BJ (cell line): ENCODE results near the gene CLEC3A. TPM values are rescaled to one million over a fixed set of nuclear protein-coding genes. Genes with fewer than 3 reads are reported as not detected.

ENCODE experiments used
- CTCF ChIA-PET: fragments of 350-600 bp; formaldehyde crosslinking; extraction: SDS; loops from one replicate; lab custom pipeline; 2021; ENCODE audit warnings: antibody characterized with exemption, inconsistent platforms; lab: Yijun Ruan, JAX
- POLR2A ChIA-PET: fragments of 300-600 bp; sonication (Branson Sonifier 250); formaldehyde crosslinking; extraction: SDS; loops from one replicate; lab custom pipeline; 2021; ENCODE audit warnings: antibody characterized with exemption; lab: Charles Lee
- DNase-seq: peaks from one replicate; pipeline ENCODE4 v3.0.0-alpha.2; 2011; ENCODE audit warnings: low read depth
- H3K27me3 ChIP-seq: 2 replicates; pipeline ENCODE4 v1.6.0; 2011; ENCODE audit warnings: low read length; ENCODE audit not compliant: control insufficient read depth, insufficient read depth
- H3K36me3 ChIP-seq: 2 replicates; pipeline ENCODE4 v1.5.1; 2011; ENCODE audit warnings: low read length; ENCODE audit not compliant: control insufficient read depth, insufficient read depth
- H3K4me3 ChIP-seq: 2 replicates; pipeline ENCODE4 v1.5.1; 2011; ENCODE audit warnings: low read depth, mild to moderate bottlenecking, control low read depth, low read length
- polyA plus RNA-seq: library from polyadenylated mRNA; depleted of rRNA; stranded (reverse); fragments of >200 nt; gene quantifications from 2 replicates; pipeline ENCODE4 v1.2.3, GENCODE V29; 2011
- TF ChIP-seq, protein P1 (sequence below): IDR thresholded peaks from 2 replicates; pipeline ENCODE4 v1.5.1; 2011; ENCODE audit warnings: low read depth, mild to moderate bottlenecking, control low read depth, inconsistent platforms, low read length, moderate library complexity; ENCODE audit not compliant: insufficient read depth

CLEC3A gene
- polyA plus RNA-seq, 1 experiment = not detected

DNA sequence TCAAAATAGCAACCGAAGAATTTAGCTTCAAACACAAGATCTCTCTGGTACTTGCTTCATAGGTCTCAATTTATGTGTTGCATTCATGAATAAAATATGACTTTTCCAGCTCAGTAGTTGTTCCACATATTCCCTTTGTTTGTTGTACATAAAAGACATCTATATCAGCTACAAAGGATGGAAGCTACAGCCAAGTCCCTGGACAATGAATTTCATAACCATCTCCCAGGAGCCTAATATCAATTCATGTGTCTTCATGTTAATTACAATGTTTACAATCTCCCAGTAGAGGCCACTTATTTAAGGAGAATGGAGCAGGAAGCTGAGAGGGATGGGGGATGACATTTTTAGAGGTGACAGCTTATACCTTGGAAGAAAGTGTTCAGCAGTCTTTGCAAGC, 3.3 kb downstream of the CLEC3A start:
- TF ChIP-seq, protein P1, sequence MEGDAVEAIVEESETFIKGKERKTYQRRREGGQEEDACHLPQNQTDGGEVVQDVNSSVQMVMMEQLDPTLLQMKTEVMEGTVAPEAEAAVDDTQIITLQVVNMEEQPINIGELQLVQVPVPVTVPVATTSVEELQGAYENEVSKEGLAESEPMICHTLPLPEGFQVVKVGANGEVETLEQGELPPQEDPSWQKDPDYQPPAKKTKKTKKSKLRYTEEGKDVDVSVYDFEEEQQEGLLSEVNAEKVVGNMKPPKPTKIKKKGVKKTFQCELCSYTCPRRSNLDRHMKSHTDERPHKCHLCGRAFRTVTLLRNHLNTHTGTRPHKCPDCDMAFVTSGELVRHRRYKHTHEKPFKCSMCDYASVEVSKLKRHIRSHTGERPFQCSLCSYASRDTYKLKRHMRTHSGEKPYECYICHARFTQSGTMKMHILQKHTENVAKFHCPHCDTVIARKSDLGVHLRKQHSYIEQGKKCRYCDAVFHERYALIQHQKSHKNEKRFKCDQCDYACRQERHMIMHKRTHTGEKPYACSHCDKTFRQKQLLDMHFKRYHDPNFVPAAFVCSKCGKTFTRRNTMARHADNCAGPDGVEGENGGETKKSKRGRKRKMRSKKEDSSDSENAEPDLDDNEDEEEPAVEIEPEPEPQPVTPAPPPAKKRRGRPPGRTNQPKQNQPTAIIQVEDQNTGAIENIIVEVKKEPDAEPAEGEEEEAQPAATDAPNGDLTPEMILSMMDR = no peak
- no peaks in the 10 kb centered on the region for H3K36me3 ChIP-seq
- no peak overlapping the region for H3K4me3 ChIP-seq
- no peaks in the 10 kb centered on the region for H3K27me3 ChIP-seq
- ChIA-PET CTCF (interaction anchor here (1.0 kb wide), 1 partner anchor 17 kb away, joined by 3 read pairs; no protein-coding TSS in a partner anchor), POLR2A (no interaction called here)
- no peak for DNase-seq

DNA sequence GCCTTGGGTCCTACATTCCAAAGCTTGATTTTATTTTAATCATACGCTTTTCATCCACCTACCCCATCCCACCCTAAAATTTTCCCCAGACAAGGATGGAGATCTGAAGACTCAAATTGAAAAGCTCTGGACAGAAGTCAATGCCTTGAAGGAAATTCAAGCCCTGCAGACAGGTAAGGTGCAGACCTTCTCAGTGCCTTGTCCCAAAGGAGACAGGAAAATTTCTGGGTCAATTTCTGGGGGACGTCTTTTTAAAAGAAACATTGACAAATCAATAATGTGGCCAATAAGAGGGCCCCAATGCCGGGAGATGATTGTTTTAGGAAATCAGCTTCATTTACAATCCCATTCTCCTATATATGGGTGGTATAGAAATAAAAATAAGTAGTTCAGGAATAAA, 5.7 kb downstream of the CLEC3A start:
- H3K4me3 ChIP-seq = no peak overlapping the region
- ChIA-PET POLR2A (no interaction called here), CTCF (no interaction called here)
- TF ChIP-seq, protein P1 = no peak
- no peaks in the 10 kb centered on the region for H3K36me3 ChIP-seq
- H3K27me3 ChIP-seq = no peaks in the 10 kb centered on the region
- DNase-seq = no peak

DNA sequence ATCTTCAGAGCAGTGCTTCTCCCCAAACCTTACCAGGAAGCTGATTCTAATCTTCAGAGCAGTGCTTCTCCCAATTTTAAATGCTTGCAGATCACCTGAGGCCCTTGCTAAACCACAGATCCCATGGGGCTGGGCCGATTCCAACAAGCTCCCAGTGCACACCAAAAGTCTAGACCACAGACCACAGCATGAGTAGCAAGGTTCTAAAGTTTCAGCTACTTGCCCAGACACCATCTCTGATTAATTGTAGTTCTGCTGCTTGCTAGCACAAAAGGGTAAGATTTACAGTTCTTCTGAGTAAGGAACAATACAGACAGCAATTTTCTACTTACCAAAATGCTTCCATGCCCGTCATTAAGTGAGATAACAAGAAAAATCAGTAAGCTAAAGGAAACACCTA, 12.2 kb downstream of the CLEC3A start:
- TF ChIP-seq, protein P1 = no peak

DNA sequence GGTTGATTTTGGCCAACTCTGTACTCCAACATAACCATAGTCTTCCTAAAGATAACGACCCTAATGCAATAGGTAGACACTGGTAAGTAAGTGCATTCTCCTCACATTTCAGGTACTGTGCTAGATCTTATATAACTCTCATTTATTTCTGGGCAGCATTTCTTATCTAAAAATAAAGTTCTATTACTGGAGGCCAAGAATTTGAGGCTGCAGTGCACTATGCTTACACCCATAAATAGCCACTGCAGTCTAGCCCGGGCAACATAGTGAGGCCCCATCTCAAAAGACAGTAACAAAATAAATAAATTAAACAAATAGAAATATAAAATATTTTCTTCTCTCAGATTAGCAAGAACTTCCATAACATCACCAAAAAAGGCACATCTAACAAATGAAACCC, 12.7 kb downstream of the CLEC3A start:
- Histone ChIP-seq H3K4me3 (no peak overlapping the region), H3K36me3 (no peaks in the 10 kb centered on the region), H3K27me3 (no peaks in the 10 kb centered on the region)
- TF ChIP-seq, protein P1 = no peak
- ChIA-PET POLR2A (no interaction called here), CTCF (no interaction called here)
- DNase-seq = no peak

More for the DNA sequence above, 12.2 kb downstream of the CLEC3A start:
- Histone ChIP-seq H3K27me3 (no peaks in the 10 kb centered on the region), H3K4me3 (no peak overlapping the region), H3K36me3 (no peaks in the 10 kb centered on the region)
- CTCF ChIA-PET = no interaction called here
- POLR2A ChIA-PET = no interaction called here
- no peak for DNase-seq

DNA sequence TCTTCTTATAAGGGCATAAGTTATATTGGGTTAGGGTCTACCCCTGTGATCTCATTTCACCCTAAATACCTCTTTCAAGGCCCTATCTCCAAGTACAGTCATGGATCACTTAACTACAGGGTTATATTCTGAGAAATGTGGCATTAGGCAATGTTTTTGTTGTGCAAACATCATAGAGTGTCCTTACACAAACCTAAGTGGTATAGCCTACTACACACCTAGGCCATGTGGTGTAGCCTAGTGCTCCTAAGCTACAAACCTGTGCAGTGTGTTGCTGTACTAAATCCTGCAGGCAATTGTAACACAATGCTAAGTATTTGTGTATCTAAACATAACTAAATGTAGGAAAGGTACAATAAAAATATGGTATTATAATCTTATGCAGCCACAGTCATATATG, 18.0 kb downstream of the CLEC3A start:
- POLR2A ChIA-PET = no interaction called here
- Histone ChIP-seq H3K36me3 (no peaks in the 10 kb centered on the region), H3K27me3 (no peaks in the 10 kb centered on the region), H3K4me3 (no peak overlapping the region)
- no peak for DNase-seq
- TF ChIP-seq, protein P1 = no peak
- CTCF ChIA-PET = no interaction called here
